Midbrain (tissue), 1 donor: ENCODE measurements around the gene MAP3K2.

Experiments
- DNase-seq: peaks from one replicate; lab custom pipeline; 2025; lab: John Stamatoyannopoulos, UW

The MAP3K2 gene

GRCh38 chr2:127348426-127349000 is 39.3 kb downstream of the MAP3K2 start:
- no peak for DNase-seq

- DNase-seq: no peak
These were observed 39.9 kb downstream of the MAP3K2 start for GRCh38 chr2:127347734-127348392.

GRCh38 chr2:127347015-127347414 is 40.8 kb downstream of the MAP3K2 start:
- DNase-seq: no peak

GRCh38 chr2:127343277-127343676 is 44.5 kb downstream of the MAP3K2 start:
- DNase-seq: no peak

GRCh38 chr2:127342101-127342500 is 45.7 kb downstream of the MAP3K2 start:
- DNase-seq: no peak

GRCh38 chr2:127332335-127332734 is 55.4 kb downstream of the MAP3K2 start:
- DNase-seq: no peak

GRCh38 chr2:127330753-127331152 is 57.0 kb downstream of the MAP3K2 start:
- no peak for DNase-seq

GRCh38 chr2:127326289-127326945 is 61.4 kb downstream of the MAP3K2 start:
- DNase-seq: no peak

- peak; percentile 41 for DNase-seq
These were observed 63.1 kb downstream of the MAP3K2 start for GRCh38 chr2:127324635-127325034.

GRCh38 chr2:127321303-127321702 is 66.5 kb downstream of the MAP3K2 start:
- no peak for DNase-seq

- no peak for DNase-seq
These were observed 67.0 kb downstream of the MAP3K2 start for GRCh38 chr2:127320586-127321275.

- DNase-seq: no peak
These were observed 67.7 kb downstream of the MAP3K2 start for GRCh38 chr2:127320067-127320466.

- DNase-seq: no peak
These were observed 73.4 kb downstream of the MAP3K2 start for GRCh38 chr2:127314193-127314988.

GRCh38 chr2:127313406-127313805 is 74.4 kb downstream of the MAP3K2 start:
- DNase-seq: no peak

GRCh38 chr2:127310980-127311379 is 76.8 kb downstream of the MAP3K2 start:
- DNase-seq: no peak

GRCh38 chr2:127309468-127309867 is 78.3 kb downstream of the MAP3K2 start:
- no peak for DNase-seq

GRCh38 chr2:127308586-127309138 is 79.1 kb downstream of the MAP3K2 start:
- no peak for DNase-seq

- DNase-seq: no peak
These were observed 81.7 kb downstream of the MAP3K2 start for GRCh38 chr2:127305990-127306585.

- no peak for DNase-seq
These were observed 85.6 kb downstream of the MAP3K2 start for GRCh38 chr2:127302168-127302567.

- peak; percentile 79 for DNase-seq
These were observed 93.8 kb downstream of the MAP3K2 start, which contains the start of gene ERCC3 for GRCh38 chr2:127293748-127294562. Gene ERCC3, minus strand, starts transcription at chr2:127294144. Its CDS starts 63 bp downstream, at chr2:127294081.
